Common myeloid progenitor, CD34-positive (primary cell): Measurements from ENCODE around the gene CDH12.

Source experiments
- CTCF ChIA-PET: fragments of 350-600 bp; sonication (Branson Sonifier 250); formaldehyde crosslinking; loops from one replicate; lab custom pipeline; 2021; ENCODE audit warnings: antibody characterized with exemption; lab: Charles Lee
- POLR2A ChIA-PET: fragments of 350-600 bp; sonication (Branson Sonifier 250); formaldehyde crosslinking; loops from one replicate; lab custom pipeline; 2021; ENCODE audit warnings: antibody characterized with exemption; lab: Charles Lee
- DNase-seq, 3 donors: peaks; one replicate each; pipeline versions ENCODE4 v3.0.0 to v3.0.0-alpha.2; 2013
- H3K27ac ChIP-seq, 2 experiments: 1 replicate in 1 of 2; 2 replicates in 1 of 2; pipeline ENCODE4 v1.7.0; 2013; ENCODE audit warnings: inconsistent platforms in 2 of 2, low read length in 2 of 2, mild to moderate bottlenecking in 2 of 2, low read depth in 1 of 2, moderate library complexity in 1 of 2; ENCODE audit not compliant: severe bottlenecking in 2 of 2, insufficient read depth in 1 of 2, poor library complexity in 1 of 2
- H3K27me3 ChIP-seq, 5 experiments: replicated peaks in 2 of 5; 1 replicate in 3 of 5; 2 replicates in 2 of 5; pipeline versions ENCODE4 v1.6.1 to v1.7.0; 2013; ENCODE audit warnings: low read length in 4 of 5, mild to moderate bottlenecking in 2 of 5, moderate library complexity in 2 of 5, inconsistent platforms in 1 of 5; ENCODE audit not compliant: insufficient read depth in 5 of 5, control insufficient read depth in 4 of 5
- H3K36me3 ChIP-seq, 4 experiments: 1 replicate in 2 of 4; 2 replicates in 2 of 4; pipeline versions ENCODE4 v1.6.1 to v1.7.0; 2013; ENCODE audit warnings: low read length in 3 of 4, control low read depth in 1 of 4, mild to moderate bottlenecking in 1 of 4; ENCODE audit not compliant: control insufficient read depth in 4 of 4, insufficient read depth in 4 of 4
- H3K4me1 ChIP-seq, 4 experiments: 1 replicate in 3 of 4; 2 replicates in 1 of 4; pipeline versions ENCODE4 v1.6.1 to v1.7.1; 2013; ENCODE audit warnings: low read length in 3 of 4, mild to moderate bottlenecking in 3 of 4, control low read depth in 1 of 4, inconsistent platforms in 1 of 4, moderate library complexity in 1 of 4; ENCODE audit not compliant: control insufficient read depth in 4 of 4, insufficient read depth in 4 of 4; ENCODE audit errors: control extremely low read depth in 1 of 4
- H3K4me3 ChIP-seq, 7 experiments: 1 replicate in 4 of 7; 2 replicates in 3 of 7; pipeline versions ENCODE4 v1.5.1 to v1.7.0; 2013; ENCODE audit warnings: mild to moderate bottlenecking in 7 of 7, low read length in 6 of 7, moderate library complexity in 6 of 7, inconsistent platforms in 2 of 7, low read depth in 2 of 7, control low read depth in 1 of 7; ENCODE audit not compliant: insufficient read depth in 4 of 7, control insufficient read depth in 1 of 7; ENCODE audit errors: extremely low read depth in 1 of 7
- H3K9me3 ChIP-seq, 5 experiments: 1 replicate in 4 of 5; 2 replicates in 1 of 5; pipeline versions ENCODE4 v1.6.1 to v1.7.1; 2013; ENCODE audit warnings: low read length in 4 of 5, mild to moderate bottlenecking in 2 of 5, inconsistent platforms in 1 of 5, low read depth in 1 of 5, moderate library complexity in 1 of 5; ENCODE audit not compliant: control insufficient read depth in 4 of 5, insufficient read depth in 2 of 5; ENCODE audit errors: control extremely low read depth in 1 of 5
- WGBS: methylation state at CpG from one replicate; pipeline ENCODE4 v1.1.5; 2013; ENCODE audit not compliant: insufficient coverage; 5-methylcytosine and 5-hydroxymethylcytosine counted together

Gene CDH12

DNA sequence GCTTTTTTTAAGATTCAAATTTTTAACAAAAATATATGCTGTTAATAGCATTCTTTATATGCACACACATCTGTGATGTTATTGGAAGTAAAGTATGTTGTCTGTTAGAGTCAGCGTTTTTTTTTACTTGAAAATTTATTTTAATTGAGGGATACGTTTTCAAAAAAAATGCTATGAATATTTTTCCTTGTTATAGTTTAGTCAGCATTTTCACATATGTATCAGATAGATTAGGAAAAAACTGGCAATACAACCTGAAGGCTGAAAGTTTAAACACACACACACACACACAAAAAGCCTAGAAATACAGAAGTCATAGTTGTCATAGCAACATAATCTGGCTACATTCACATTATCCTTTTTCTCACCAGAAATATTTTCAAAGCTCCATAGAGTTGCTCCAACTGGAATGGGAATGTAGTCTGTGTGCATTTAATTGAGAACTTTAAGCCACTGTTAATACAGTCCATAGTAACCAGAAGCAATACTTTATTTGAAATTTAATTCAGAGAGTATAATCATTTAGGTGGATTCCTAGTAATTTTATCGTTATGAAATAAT, 116.6 kb downstream of the CDH12 start:
- H3K4me3 ChIP-seq: no peak overlapping the region
- H3K27me3 ChIP-seq: no peaks in the 10 kb centered on the region
- no peak for DNase-seq
- H3K4me1 ChIP-seq: no peaks in the 10 kb centered on the region
- no CpG with 5 or more reads among the region's 3 CpGs for WGBS
- ChIA-PET CTCF (no interaction called here), POLR2A (no interaction called here)
- no peak overlapping the region for H3K27ac ChIP-seq
- no peaks in the 10 kb centered on the region for H3K36me3 ChIP-seq
- H3K9me3 ChIP-seq: no peaks in the 10 kb centered on the region

DNA sequence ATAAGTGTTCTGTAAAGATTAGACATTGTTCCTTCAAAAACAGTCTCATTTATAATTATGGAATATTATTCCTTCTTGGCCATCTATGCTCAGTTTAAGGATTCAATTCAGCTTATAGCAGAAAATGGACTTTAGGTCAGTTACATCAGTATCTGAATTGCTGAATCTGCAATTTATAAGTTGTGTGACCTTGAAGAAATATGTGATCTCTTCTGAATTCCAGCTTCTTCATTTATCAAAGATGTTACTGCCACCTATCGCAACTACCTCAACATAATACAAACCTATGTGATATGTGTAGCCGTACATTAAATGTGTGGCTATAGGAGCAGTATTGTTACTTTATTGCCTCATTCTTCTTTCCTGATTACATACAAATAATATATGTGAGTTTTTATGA, 118.2 kb downstream of the CDH12 start:
- CTCF ChIA-PET: no interaction called here
- no peaks in the 10 kb centered on the region for H3K4me1 ChIP-seq
- WGBS: no CpG with 5 or more reads among the region's 2 CpGs
- no peaks in the 10 kb centered on the region for H3K36me3 ChIP-seq
- H3K27me3 ChIP-seq: no peaks in the 10 kb centered on the region
- no peak for DNase-seq
- H3K4me3 ChIP-seq: no peak overlapping the region
- no peak overlapping the region for H3K27ac ChIP-seq
- H3K9me3 ChIP-seq: no peaks in the 10 kb centered on the region
- POLR2A ChIA-PET: no interaction called here

DNA sequence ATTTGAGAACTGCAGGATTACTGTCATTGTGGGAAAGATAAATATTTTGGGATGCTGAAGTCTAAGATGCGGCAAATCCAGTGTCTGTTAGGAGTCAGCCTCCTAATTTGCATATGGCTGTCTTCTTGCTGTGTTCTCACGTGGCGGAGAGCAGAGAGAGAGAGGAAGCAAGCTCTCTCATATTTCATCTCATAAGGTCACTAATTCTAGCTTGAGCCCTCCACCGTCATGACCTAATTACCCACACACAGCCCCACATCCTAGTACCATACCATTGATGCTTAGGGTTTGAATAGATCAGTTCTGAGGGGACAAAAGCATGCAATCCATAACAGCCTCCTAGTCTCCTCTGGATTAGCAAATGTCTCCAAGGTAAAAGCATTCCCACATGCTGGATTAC, 124.5 kb downstream of the CDH12 start:
- H3K9me3 ChIP-seq: no peaks in the 10 kb centered on the region
- no peaks in the 10 kb centered on the region for H3K27me3 ChIP-seq
- ChIA-PET CTCF (no interaction called here), POLR2A (no interaction called here)
- no peaks in the 10 kb centered on the region for H3K36me3 ChIP-seq
- H3K4me3 ChIP-seq: no peak overlapping the region
- no peak overlapping the region for H3K27ac ChIP-seq
- DNase-seq: no peak
- WGBS: 83% methylated on average over 2 of the region's 4 CpGs
- H3K4me1 ChIP-seq: no peaks in the 10 kb centered on the region

DNA sequence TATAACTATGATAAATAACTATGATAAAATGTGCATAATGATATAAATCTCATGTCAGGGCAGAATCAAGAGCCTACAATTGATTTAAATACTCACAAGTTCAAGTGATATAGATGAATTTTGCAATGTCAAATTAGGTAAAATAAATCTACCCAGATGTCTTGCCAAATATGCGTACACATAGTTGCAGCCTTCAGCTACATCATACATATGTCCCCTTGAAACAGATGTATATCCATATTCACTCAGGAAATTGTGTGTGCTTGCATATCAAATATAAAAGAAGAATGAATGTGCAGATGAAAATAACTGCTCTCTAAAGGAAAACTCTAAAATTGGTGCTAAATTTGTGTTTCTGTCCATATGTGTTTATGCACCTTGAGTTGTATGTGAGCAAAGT, 130.7 kb downstream of the CDH12 start:
- H3K36me3 ChIP-seq: no peaks in the 10 kb centered on the region
- no peak overlapping the region for H3K4me3 ChIP-seq
- H3K27ac ChIP-seq: no peak overlapping the region
- H3K4me1 ChIP-seq: no peaks in the 10 kb centered on the region
- no CpG with 5 or more reads among the region's 1 CpG for WGBS
- ChIA-PET CTCF (no interaction called here), POLR2A (no interaction called here)
- DNase-seq: no peak
- H3K27me3 ChIP-seq: no peaks in the 10 kb centered on the region
- H3K9me3 ChIP-seq: no peaks in the 10 kb centered on the region

DNA sequence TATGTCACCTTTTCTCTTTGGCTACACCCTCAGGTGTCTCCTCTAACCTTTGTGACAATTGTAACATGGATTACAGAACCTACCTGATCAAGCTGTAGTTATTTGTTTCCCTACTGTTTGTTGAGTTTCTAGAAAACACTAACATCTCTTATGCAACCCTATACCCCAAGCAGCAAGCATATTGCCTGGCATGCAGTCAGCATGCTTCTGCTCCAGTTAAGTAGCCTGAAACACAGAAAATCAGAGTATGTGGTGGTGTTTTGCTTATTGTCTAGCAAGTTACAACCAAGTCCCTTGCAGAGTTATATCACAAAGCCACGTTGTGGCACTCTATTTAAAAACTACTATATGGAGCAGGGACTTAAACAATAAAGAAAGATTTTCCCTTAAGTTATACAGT, 131.1 kb downstream of the CDH12 start:
- ChIA-PET CTCF (no interaction called here), POLR2A (no interaction called here)
- Histone ChIP-seq H3K27ac (no peak overlapping the region), H3K4me1 (no peaks in the 10 kb centered on the region), H3K9me3 (no peaks in the 10 kb centered on the region), H3K36me3 (no peaks in the 10 kb centered on the region), H3K4me3 (no peak overlapping the region), H3K27me3 (no peaks in the 10 kb centered on the region)
- no peak for DNase-seq
- no CpG with 5 or more reads among the region's 1 CpG for WGBS

DNA sequence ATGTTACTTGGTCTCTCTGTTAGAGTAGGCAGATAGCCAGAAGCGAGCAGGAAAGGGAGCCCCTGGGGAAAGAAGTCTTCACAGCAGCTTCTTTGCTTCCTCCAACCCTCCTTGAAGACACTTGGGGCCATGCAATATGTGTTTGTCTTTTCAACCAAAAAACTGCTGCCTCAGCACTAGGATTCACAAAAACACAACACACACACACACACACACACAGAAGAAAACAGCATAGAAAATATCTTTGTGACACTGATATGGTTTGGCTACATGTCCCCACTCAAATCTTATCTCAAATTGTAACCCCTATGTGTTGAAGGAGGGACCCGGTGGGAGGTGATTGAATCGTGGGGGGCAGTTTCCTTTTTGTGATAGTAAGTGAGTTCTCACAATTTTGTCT, 133.3 kb downstream of the CDH12 start:
- H3K9me3 ChIP-seq: no peaks in the 10 kb centered on the region
- no peaks in the 10 kb centered on the region for H3K36me3 ChIP-seq
- CTCF ChIA-PET: no interaction called here
- WGBS: 100% methylated on average over 1 of the region's 3 CpGs
- no peaks in the 10 kb centered on the region for H3K4me1 ChIP-seq
- H3K4me3 ChIP-seq: no peak overlapping the region
- no peak overlapping the region for H3K27ac ChIP-seq
- POLR2A ChIA-PET: no interaction called here
- no peaks in the 10 kb centered on the region for H3K27me3 ChIP-seq
- no peak for DNase-seq

DNA sequence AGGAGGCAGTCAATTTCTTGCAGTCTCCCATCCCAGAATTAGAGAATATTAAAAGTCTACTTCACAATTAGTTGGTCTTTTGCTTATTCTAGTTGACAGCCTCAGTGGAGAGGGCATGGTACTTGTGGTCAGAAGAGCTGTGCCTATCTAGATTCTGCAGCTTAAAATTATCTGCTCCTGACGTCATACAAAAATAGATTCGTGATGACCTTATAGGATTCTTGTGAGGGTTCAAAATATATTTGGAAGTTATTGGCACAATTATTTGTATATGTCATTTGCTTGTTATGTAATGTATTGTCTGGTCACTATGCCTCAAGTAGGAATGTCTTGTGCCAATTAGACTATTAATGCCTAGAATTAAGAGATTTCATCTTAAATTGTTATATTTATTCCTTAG, 142.5 kb downstream of the CDH12 start:
- no CpG with 5 or more reads among the region's 2 CpGs for WGBS

More for the DNA sequence above, 142.5 kb downstream of the CDH12 start:
- POLR2A ChIA-PET: no interaction called here
- DNase-seq: no peak
- CTCF ChIA-PET: no interaction called here
- H3K9me3 ChIP-seq: no peaks in the 10 kb centered on the region
- H3K27ac ChIP-seq: no peak overlapping the region
- no peak overlapping the region for H3K4me3 ChIP-seq
- H3K27me3 ChIP-seq: no peaks in the 10 kb centered on the region
- no peaks in the 10 kb centered on the region for H3K36me3 ChIP-seq
- H3K4me1 ChIP-seq: no peaks in the 10 kb centered on the region
